Transverse colon (tissue), 3 donors: ENCODE data around the gene GAB2.

Source experiments
- POLR2A ChIP-seq: fragments of 450-650 bp; IDR thresholded peaks from one replicate; pipeline ENCODE4 v1.6.1; 2016; ENCODE audit warnings: antibody characterized with exemption, mild to moderate bottlenecking, moderate library complexity
- TF ChIP-seq, protein P1 (sequence below), 5 experiments: fragments of 200-600 bp in 3 of 5; fragments of 450-650 bp in 2 of 5; sonication (generic) in 3 of 5; IDR thresholded peaks; 1 replicate in 2 of 5; 2 replicates in 3 of 5; pipeline ENCODE4 v1.5.1; 2016 to 2017; ENCODE audit warnings: antibody characterized with exemption in 5 of 5, inconsistent platforms in 3 of 5, mild to moderate bottlenecking in 2 of 5, moderate library complexity in 1 of 5

DNA sequence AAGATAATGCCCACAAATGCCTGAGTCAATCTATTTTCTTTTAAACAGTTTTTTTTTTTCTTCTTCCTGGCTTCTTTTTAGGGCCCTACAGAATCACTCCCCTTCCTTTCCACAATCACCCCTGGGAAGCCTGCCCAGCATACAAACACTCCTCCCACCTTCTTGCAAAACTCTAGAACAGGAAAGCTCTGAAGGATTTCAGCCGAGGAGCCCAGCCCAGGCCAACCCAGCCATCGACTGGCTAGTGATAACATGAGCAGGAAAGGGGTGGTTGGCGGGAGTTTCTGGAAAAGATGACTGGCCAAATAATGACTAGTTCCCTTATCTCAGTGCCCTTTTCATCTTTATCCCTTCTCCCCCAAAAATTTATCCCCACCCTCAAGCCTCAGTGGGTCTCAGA is 160.7 kb downstream of the GAB2 start:
- TF ChIP-seq, protein P1, sequence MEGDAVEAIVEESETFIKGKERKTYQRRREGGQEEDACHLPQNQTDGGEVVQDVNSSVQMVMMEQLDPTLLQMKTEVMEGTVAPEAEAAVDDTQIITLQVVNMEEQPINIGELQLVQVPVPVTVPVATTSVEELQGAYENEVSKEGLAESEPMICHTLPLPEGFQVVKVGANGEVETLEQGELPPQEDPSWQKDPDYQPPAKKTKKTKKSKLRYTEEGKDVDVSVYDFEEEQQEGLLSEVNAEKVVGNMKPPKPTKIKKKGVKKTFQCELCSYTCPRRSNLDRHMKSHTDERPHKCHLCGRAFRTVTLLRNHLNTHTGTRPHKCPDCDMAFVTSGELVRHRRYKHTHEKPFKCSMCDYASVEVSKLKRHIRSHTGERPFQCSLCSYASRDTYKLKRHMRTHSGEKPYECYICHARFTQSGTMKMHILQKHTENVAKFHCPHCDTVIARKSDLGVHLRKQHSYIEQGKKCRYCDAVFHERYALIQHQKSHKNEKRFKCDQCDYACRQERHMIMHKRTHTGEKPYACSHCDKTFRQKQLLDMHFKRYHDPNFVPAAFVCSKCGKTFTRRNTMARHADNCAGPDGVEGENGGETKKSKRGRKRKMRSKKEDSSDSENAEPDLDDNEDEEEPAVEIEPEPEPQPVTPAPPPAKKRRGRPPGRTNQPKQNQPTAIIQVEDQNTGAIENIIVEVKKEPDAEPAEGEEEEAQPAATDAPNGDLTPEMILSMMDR (IDR thresholded peaks at IDR 0.05) = no peak
- no peak for TF ChIP-seq POLR2A
